Activated CD4-positive, alpha-beta T cell treated with anti-CD3 and anti-CD28 coated beads, Interleukin-2, Interleukin-4, amounts not matched to agents 100 ng/mL and 50 ng/mL, durations not matched to agents 16 hours and 8 hours (primary cell): Measurements from ENCODE around the gene ATXN7L1.

Experiments
- DNase-seq: peaks from one replicate; pipeline ENCODE4 v3.0.0-alpha.2; 2020; ENCODE audit warnings: low spot score

ATXN7L1 gene

DNA sequence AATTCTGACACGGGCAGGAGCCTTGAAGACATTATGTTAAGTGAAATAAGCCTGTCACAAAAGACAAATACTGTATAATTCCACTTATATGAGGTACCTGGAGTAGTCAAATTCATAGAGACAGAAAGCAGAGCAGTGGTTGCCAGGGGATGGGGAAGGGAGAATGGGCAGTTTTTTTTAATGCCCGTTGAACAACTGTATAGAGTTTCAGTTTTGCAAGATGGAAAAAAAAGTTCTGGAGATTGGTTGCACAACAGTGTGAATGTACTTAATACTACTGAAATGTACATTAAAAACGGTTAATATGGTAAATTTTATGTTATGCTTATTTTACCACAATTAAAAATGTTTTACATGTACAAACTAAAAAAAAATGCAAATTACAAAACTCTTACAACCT, 231.5 kb downstream of the ATXN7L1 start:
- DNase-seq, result no peak

- no peak for DNase-seq
Measured at GRCh38 chr7:105643851-105644250, 232.5 kb downstream of the ATXN7L1 start.

DNA sequence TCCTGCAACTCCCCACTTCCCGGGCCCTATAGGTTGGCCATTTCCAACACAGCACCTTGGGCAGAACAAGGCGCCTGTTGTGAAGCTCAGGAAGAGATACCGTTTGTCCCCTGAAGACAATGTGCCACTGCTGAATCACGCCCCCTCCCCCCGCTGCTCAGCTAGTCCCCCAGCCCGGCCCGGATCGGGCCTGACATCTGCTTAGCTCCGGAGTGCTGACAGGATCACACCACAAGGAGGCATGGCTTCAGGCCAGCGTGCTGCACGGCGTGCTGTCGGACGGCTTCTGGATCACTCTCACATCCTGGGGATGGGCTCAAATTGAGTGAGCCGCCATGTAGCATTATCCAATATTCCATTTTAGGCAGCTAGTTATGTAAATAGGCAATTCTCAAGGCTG, 233.0 kb downstream of the ATXN7L1 start:
- no peak for DNase-seq

GRCh38 chr7:105642264-105642663, 234.1 kb downstream of the ATXN7L1 start:
- no peak for DNase-seq

GRCh38 chr7:105640956-105641810, 235.2 kb downstream of the ATXN7L1 start:
- DNase-seq, result no peak

DNA sequence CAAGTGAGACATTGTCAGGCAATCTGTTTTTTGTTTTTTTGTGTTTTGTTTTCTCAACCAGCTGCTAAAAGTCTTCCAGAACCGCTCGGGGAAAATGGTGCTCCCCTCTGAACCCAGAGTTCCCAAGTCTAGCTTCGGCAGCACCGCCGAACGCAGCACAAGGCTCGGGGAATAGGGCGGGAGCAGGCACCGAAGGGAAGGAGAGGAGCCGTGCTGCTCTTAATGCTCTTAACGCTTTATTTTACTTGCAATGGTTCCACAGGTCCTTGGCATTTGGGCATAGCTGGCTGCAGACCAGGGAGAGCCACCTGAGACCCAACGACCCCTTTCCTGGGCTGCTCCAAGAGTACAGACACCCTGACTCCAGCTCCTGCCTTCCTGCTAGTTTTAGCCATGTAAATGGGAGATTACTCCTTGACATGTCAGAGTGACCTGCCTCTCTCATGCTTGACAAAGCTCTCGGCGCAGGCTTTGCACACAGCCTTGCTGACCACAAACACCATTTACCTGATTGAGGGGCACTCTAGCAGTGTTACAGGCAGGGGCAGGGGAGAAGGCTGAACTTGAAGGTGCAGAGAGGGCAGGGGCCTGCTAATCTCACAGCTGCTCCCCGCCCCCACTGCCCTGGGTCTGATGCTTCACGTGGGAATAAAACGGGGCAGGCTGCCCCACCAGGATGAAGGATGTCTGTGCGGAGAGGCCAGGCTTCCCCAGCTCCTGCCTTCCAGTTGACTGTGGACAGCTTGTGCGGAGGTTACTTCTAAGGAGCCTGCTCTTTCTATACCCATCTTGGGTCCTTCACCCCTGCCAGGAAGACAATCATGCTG, 236.5 kb downstream of the ATXN7L1 start:
- DNase-seq, result no peak

DNA sequence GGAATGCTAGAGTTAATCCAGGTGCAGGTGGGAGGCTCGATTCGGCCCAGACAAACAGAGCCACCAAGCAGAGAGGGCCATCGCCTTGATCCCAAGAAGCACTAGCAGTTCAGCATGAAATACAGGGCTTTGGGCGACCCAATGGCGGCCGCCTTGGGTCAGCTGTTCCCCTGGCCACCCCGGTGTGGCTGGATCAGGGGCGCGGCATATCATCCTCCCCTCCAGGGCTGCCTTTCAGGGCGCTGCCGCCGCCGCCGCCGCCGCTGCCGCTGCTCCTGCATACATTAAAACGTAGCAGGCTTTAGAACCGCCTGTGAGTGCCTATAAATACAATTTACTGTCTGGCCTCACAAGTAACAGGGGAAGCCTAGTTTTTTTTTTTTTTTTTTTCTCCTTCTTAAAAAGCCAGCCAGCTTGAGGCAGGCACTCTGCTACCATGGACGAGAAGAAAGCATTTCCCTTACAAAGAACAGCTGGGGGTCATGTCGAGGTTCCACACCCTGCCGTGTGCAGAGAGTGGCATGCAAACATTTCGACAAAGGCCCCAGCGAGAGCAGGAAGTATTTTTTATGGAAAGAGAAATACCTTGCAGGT, 237.4 kb downstream of the ATXN7L1 start:
- DNase-seq, result no peak

GRCh38 chr7:105638334-105638733, 238.1 kb downstream of the ATXN7L1 start:
- DNase-seq, result no peak

- DNase-seq, result no peak
Measured at GRCh38 chr7:105637755-105638154, 238.6 kb downstream of the ATXN7L1 start.

GRCh38 chr7:105636982-105637381, 239.4 kb downstream of the ATXN7L1 start:
- no peak for DNase-seq

DNA sequence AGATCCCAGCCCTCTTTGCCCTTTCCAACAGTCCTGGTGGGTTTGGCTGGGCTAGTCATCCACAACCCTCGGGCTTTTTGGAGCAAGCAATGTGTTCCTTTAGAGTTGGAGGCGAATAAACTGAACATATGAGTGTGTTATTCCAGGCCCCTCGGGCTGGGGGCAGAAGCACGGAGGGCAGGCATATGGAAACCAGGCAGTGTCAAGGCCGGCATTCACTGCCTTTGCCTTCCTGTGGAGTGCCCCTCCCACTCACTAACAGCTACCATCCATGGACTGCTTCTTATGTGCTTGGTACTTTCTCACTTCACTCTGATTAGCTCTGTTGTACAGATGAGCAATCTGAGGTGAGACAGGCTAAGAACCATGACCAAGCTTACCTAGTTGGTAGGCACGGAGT, 241.2 kb downstream of the ATXN7L1 start:
- DNase-seq, result no peak

- DNase-seq, result no peak
Measured at GRCh38 chr7:105625986-105626385, 250.4 kb downstream of the ATXN7L1 start.

- no peak for DNase-seq
Measured at GRCh38 chr7:105623906-105624305, 252.5 kb downstream of the ATXN7L1 start.

GRCh38 chr7:105623378-105623777, 253.0 kb downstream of the ATXN7L1 start:
- no peak for DNase-seq

GRCh38 chr7:105622106-105622731, 254.2 kb downstream of the ATXN7L1 start:
- no peak for DNase-seq

DNA sequence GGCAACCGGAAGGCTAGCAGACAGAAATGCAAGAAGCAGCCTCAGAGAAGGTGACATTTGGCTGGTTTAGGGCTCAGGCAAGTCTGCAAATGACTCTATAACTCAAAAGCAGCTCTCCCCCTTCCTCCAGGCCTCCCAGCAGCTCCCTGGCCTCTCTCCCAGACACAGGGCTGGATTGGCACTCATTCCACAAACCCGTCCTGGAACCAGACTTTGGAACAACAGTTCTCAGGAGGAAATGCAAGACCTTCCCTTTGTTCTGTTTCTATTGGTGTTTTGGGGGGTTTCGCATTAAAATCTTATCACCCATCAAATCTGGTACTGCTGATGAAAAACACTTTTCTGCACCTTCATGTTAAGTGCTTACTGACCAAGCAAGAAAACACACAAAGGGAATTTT, 254.8 kb downstream of the ATXN7L1 start:
- no peak for DNase-seq

DNA sequence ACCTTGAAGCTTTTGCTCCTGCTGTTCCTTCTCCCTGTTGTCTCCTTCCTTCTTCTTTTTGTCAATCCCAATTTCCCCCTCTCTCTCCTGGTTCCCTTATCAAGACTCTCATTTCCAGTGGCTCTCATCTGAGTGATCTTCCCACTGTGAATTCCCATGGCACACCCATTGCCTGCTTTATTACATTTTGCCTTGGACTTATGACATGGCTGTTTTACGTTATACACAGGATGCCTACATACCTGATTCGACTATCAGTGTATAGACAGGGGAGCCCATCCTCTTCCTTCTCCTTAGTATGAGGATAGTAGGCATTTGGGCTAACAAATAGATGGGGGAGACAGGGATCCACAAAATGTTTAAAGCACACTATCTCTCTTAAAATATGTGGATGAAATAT, 255.2 kb downstream of the ATXN7L1 start:
- DNase-seq, result no peak

DNA sequence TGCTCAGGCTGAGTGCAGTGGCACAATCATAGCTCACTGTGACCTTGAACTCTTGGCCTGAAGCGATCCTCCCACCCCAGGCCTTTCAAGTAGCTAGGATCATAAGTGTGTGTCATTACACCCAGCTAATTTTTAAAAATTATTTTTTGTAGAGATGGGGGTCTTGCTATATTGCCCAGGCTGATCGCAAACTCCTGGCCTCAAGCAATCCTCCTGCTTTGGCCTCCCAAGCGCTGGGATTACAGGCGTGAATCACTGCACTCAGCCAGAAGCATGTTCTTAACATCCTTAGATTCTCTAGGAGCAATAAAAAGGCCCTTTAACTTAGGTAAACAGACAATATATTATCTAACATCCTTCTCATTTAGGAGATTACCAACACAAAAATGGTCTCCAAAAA, 256.8 kb downstream of the ATXN7L1 start:
- no peak for DNase-seq

DNA sequence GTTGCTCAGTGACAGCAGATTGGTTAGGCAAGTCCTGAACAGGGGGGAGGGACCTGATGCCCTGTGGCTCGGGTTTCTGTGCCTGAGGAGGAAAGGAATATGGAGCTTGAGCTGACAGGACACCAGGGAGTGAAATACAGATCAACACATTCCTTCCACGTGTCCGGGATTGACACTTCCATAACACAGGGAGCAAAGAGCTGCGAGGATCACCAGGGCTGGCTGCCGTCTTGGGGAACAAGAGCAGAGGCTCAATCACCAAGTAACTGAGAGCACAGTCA, 258.4 kb downstream of the ATXN7L1 start:
- no peak for DNase-seq

DNA sequence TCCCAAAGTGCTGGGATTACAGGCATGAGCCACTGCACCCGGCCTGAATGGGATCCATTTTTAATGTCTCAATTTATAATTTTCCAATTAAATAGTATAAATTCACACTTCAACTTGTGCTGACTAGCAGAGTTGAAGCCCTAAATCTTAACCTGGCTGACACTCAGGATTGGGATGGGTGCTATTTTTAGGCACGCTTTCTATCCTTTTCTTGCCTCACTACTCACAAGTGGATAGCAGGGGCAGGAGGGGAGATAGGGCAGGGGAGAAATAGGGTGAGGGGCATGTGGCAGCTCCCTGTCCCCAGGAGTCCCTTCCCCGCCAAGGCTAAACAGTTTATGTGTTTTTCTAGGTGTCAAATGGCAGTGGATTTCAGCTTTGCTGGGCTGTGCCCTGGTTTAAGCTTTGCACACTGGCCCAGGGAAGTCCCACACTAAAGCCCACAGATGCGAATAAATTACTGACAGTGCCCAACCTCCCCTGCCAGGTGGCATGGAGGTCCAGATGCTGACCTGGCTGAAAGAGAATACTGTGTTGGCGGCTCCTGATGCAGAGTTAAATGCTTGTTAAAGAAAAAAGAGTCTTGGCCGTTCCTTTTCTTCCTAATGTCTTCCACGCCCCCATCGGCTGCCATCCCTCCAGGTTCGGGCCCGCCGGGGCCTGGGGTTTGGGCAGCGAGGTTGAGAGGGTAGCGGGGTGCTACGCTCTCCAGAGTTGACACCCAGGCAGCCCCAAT, 259.0 kb downstream of the ATXN7L1 start:
- DNase-seq, result no peak

GRCh38 chr7:105614341-105614840, 262.0 kb downstream of the ATXN7L1 start:
- no peak for DNase-seq
